ENCODE data around the gene PSMD12. TPM values are rescaled to one million over a fixed set of nuclear protein-coding genes. Genes with fewer than 3 reads are reported as not detected.
A peak's percentile ranks its signal among the peaks of the same experiment; 100 is the strongest.
"Not testable (repeated sequence)": the region's sequence is repeated elsewhere in the genome, so short reads cannot be mapped to it uniquely, and the experiment has no call there.

Gene PSMD12
- total RNA-seq, 1 donor from 2014 or later = 36.4 TPM

- H3K9me3 Mint-ChIP-seq (ENCODE audit: unreplicated experiment) = no peaks in the 10 kb centered on the region
- no peak overlapping the region for H3K4me3 Mint-ChIP-seq (ENCODE audit: unreplicated experiment)
- H3K27ac Mint-ChIP-seq (ENCODE audit: unreplicated experiment) = no peak overlapping the region
- TF ChIP-seq, protein P1, sequence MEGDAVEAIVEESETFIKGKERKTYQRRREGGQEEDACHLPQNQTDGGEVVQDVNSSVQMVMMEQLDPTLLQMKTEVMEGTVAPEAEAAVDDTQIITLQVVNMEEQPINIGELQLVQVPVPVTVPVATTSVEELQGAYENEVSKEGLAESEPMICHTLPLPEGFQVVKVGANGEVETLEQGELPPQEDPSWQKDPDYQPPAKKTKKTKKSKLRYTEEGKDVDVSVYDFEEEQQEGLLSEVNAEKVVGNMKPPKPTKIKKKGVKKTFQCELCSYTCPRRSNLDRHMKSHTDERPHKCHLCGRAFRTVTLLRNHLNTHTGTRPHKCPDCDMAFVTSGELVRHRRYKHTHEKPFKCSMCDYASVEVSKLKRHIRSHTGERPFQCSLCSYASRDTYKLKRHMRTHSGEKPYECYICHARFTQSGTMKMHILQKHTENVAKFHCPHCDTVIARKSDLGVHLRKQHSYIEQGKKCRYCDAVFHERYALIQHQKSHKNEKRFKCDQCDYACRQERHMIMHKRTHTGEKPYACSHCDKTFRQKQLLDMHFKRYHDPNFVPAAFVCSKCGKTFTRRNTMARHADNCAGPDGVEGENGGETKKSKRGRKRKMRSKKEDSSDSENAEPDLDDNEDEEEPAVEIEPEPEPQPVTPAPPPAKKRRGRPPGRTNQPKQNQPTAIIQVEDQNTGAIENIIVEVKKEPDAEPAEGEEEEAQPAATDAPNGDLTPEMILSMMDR (IDR thresholded peaks at IDR 0.05) = no peak
- H3K36me3 Mint-ChIP-seq (ENCODE audit: unreplicated experiment) = peaks cover 22% of the 10 kb centered on the region
- peak; percentile 25 for DNase-seq (ENCODE audit: extremely low spot score, unreplicated experiment)
- no peaks in the 10 kb centered on the region for H3K27me3 Mint-ChIP-seq (ENCODE audit: unreplicated experiment)
- H3K4me1 Mint-ChIP-seq (ENCODE audit: unreplicated experiment) = peaks cover 27% of the 10 kb centered on the region
Observed at GRCh38 chr17:67335245-67335835, 31.0 kb downstream of the PSMD12 start.

GRCh38 chr17:67332162-67332508, 34.2 kb downstream of the PSMD12 start:
- not testable (repeated sequence) for H3K4me3 Mint-ChIP-seq (ENCODE audit: unreplicated experiment); DNase-seq (ENCODE audit: extremely low spot score, unreplicated experiment); H3K36me3 Mint-ChIP-seq (ENCODE audit: unreplicated experiment); H3K27me3 Mint-ChIP-seq (ENCODE audit: unreplicated experiment); H3K4me1 Mint-ChIP-seq (ENCODE audit: unreplicated experiment); H3K27ac Mint-ChIP-seq (ENCODE audit: unreplicated experiment)
- H3K9me3 Mint-ChIP-seq (ENCODE audit: unreplicated experiment) = peaks cover 14% of the 10 kb centered on the region

GRCh38 chr17:67331381-67332161, 34.8 kb downstream of the PSMD12 start:
- DNase-seq (ENCODE audit: extremely low spot score, unreplicated experiment) = peak; percentile 70
- H3K4me1 Mint-ChIP-seq (ENCODE audit: unreplicated experiment); H3K27ac Mint-ChIP-seq (ENCODE audit: unreplicated experiment); H3K27me3 Mint-ChIP-seq (ENCODE audit: unreplicated experiment); H3K4me3 Mint-ChIP-seq (ENCODE audit: unreplicated experiment); H3K36me3 Mint-ChIP-seq (ENCODE audit: unreplicated experiment): not testable (repeated sequence)
- H3K9me3 Mint-ChIP-seq (ENCODE audit: unreplicated experiment) = peaks cover 14% of the 10 kb centered on the region

GRCh38 chr17:67328026-67328425, 38.4 kb downstream of the PSMD12 start:
- Mint-ChIP-seq H3K36me3 (ENCODE audit: unreplicated experiment) (no peaks in the 10 kb centered on the region), H3K9me3 (ENCODE audit: unreplicated experiment) (peaks cover 14% of the 10 kb centered on the region), H3K4me3 (ENCODE audit: unreplicated experiment) (no peak overlapping the region), H3K4me1 (ENCODE audit: unreplicated experiment) (peaks cover 3% of the 10 kb centered on the region), H3K27me3 (ENCODE audit: unreplicated experiment) (no peaks in the 10 kb centered on the region), H3K27ac (ENCODE audit: unreplicated experiment) (no peak overlapping the region)
- TF ChIP-seq, protein P1 (IDR thresholded peaks at IDR 0.05) = no peak
- peak; percentile 4 for DNase-seq (ENCODE audit: extremely low spot score, unreplicated experiment)

GRCh38 chr17:67326959-67327745, 39.2 kb downstream of the PSMD12 start:
- H3K4me3 Mint-ChIP-seq (ENCODE audit: unreplicated experiment); H3K27ac Mint-ChIP-seq (ENCODE audit: unreplicated experiment); H3K4me1 Mint-ChIP-seq (ENCODE audit: unreplicated experiment); H3K36me3 Mint-ChIP-seq (ENCODE audit: unreplicated experiment); H3K27me3 Mint-ChIP-seq (ENCODE audit: unreplicated experiment): not testable (repeated sequence)
- peak; percentile 30 for DNase-seq (ENCODE audit: extremely low spot score, unreplicated experiment)
- peaks cover 14% of the 10 kb centered on the region for H3K9me3 Mint-ChIP-seq (ENCODE audit: unreplicated experiment)

DNA sequence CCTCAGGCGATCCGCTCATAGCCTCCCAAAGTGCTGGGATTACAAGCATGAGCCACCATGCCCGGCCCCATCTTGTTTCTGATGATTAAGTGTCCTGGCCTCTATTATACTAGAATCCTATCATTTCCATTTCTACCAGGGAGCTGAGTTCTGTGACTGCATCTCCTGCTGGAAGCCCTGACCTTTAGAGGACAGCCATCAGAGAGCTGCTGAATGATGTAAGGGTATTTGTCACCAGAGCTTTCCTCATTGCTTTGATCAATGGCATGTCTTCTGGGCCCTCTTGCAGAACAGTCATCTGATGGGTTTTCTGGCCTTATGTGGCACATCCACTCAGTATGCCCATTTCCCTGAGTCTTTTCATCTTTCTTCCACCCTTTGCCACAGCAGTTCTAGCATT, 39.9 kb downstream of the PSMD12 start:
- Mint-ChIP-seq H3K27me3 (ENCODE audit: unreplicated experiment) (no peaks in the 10 kb centered on the region), H3K4me1 (ENCODE audit: unreplicated experiment) (peaks cover 3% of the 10 kb centered on the region), H3K4me3 (ENCODE audit: unreplicated experiment) (no peak overlapping the region), H3K9me3 (ENCODE audit: unreplicated experiment) (peaks cover 14% of the 10 kb centered on the region), H3K27ac (ENCODE audit: unreplicated experiment) (no peak overlapping the region), H3K36me3 (ENCODE audit: unreplicated experiment) (no peaks in the 10 kb centered on the region)
- TF ChIP-seq, protein P1 (IDR thresholded peaks at IDR 0.05) = no peak
- peak; percentile 34 for DNase-seq (ENCODE audit: extremely low spot score, unreplicated experiment)

Data from osteocyte (in vitro differentiated cells).